Endothelial cell of umbilical vein (primary cell): Measurements from ENCODE around the gene COL6A3. TPM values are rescaled to one million over a fixed set of nuclear protein-coding genes. Genes with fewer than 3 reads are reported as not detected.

Source experiments
- BruUV-seq: library from RNA; stranded (reverse); fragments of 400-500 nt; replicated peaks from 2 replicates; lab custom pipeline; 2021; lab: Mats Ljungman, UMichigan
- CTCF ChIA-PET: fragments of 300-600, 350-600 bp; sonication (Branson Sonifier 250); formaldehyde crosslinking; loops from one replicate; lab custom pipeline; 2021; ENCODE audit warnings: antibody characterized with exemption, inconsistent platforms; lab: Charles Lee
- POLR2A ChIA-PET: fragments of 300-600, 350-600 bp; sonication (Branson Sonifier 250); formaldehyde crosslinking; loops from one replicate; lab custom pipeline; 2021; ENCODE audit warnings: antibody characterized with exemption, inconsistent platforms; lab: Charles Lee
- DNase-seq: peaks from one replicate; pipeline ENCODE4 v3.0.0-alpha.2; 2011; ENCODE audit warnings: low read depth, low spot score
- FAIRE-seq: peaks from 2 replicates; lab custom pipeline; 2011; peaks lifted over from hg19 to GRCh38; lab: Jason Lieb, UNC
- H2AFZ ChIP-seq: 2 replicates; pipeline ENCODE4 v1.6.0; 2012; ENCODE audit warnings: low read depth, low read length, control low read depth, inconsistent platforms
- H3K27ac ChIP-seq: 2 replicates; pipeline ENCODE4 v1.5.1; 2011; ENCODE audit warnings: low read depth, mild to moderate bottlenecking, control low read depth, low read length, moderate library complexity; ENCODE audit not compliant: insufficient read depth
- H3K27me3 ChIP-seq, 2 experiments: 2 replicates each; pipeline versions ENCODE4 v1.6.0 to v1.6.1; 2011; ENCODE audit warnings: low read length in 2 of 2, mixed read lengths in 1 of 2; ENCODE audit not compliant: control insufficient read depth in 2 of 2, insufficient read depth in 2 of 2
- H3K36me3 ChIP-seq, 2 experiments: 2 replicates in 1 of 2; 3 replicates in 1 of 2; pipeline ENCODE4 v1.5.1; 2011; ENCODE audit warnings: low read length in 2 of 2, mild to moderate bottlenecking in 1 of 2, moderate library complexity in 1 of 2; ENCODE audit not compliant: control insufficient read depth in 2 of 2, insufficient read depth in 2 of 2; ENCODE audit errors: extremely low read depth in 1 of 2
- H3K4me1 ChIP-seq: 3 replicates; pipeline ENCODE4 v1.5.1; 2011; ENCODE audit warnings: mild to moderate bottlenecking, low read length; ENCODE audit not compliant: control insufficient read depth, insufficient read depth; ENCODE audit errors: extremely low read depth
- H3K4me2 ChIP-seq: 2 replicates; pipeline ENCODE4 v1.6.1; 2011; ENCODE audit warnings: low read length, control low read depth, mixed read lengths; ENCODE audit not compliant: insufficient read depth
- H3K4me3 ChIP-seq, 3 experiments: fragments of 200-600 bp in 1 of 3; sonication (generic), shearing (Covaris generic) in 1 of 3; replicated peaks in 1 of 3; 2 replicates each; pipeline ENCODE4 v1.5.1; 2011 to 2016; ENCODE audit warnings: control low read depth in 3 of 3, low read length in 3 of 3, mild to moderate bottlenecking in 2 of 3, inconsistent platforms in 1 of 3, low read depth in 1 of 3, moderate library complexity in 1 of 3; ENCODE audit not compliant: insufficient read depth in 1 of 3
- H3K79me2 ChIP-seq: 2 replicates; pipeline ENCODE4 v1.6.0; 2012; ENCODE audit warnings: low read length, inconsistent platforms; ENCODE audit not compliant: control insufficient read depth, insufficient read depth
- H3K9ac ChIP-seq: replicated peaks from 2 replicates; pipeline ENCODE3; 2011; ENCODE audit warnings: low read length, control low read depth; ENCODE audit not compliant: insufficient read depth; ENCODE audit errors: extremely low read depth
- H3K9me1 ChIP-seq: replicated peaks from 3 replicates; pipeline ENCODE4 v1.6.0; 2011; ENCODE audit warnings: mild to moderate bottlenecking, low read length; ENCODE audit not compliant: control insufficient read depth, insufficient read depth; ENCODE audit errors: extremely low read depth
- H3K9me3 ChIP-seq: replicated peaks from 2 replicates; pipeline ENCODE4 v1.5.1; 2012; ENCODE audit warnings: low read length, inconsistent platforms; ENCODE audit not compliant: control insufficient read depth, insufficient read depth
- H4K20me1 ChIP-seq: replicated peaks from 2 replicates; pipeline ENCODE3; 2011; ENCODE audit warnings: mild to moderate bottlenecking, low read length; ENCODE audit not compliant: control insufficient read depth, insufficient read depth; ENCODE audit errors: extremely low read depth
- CTCF ChIP-seq, 2 donors: IDR thresholded peaks; 1 replicate in 1 of 2; 2 replicates in 1 of 2; pipeline ENCODE4 v1.5.1; 2011; ENCODE audit warnings: low read length in 2 of 2, mild to moderate bottlenecking in 2 of 2, moderate library complexity in 2 of 2, control low read depth in 1 of 2, inconsistent platforms in 1 of 2, low read depth in 1 of 2; ENCODE audit not compliant: insufficient read depth in 1 of 2; ENCODE audit errors: extremely low read depth in 1 of 2
- EZH2 ChIP-seq: IDR thresholded peaks from 2 replicates; pipeline ENCODE4 v1.6.1; 2012; ENCODE audit warnings: borderline replicate concordance, low read depth, mild to moderate bottlenecking, moderate library complexity, low read length, inconsistent platforms; ENCODE audit not compliant: severe bottlenecking
- FOS ChIP-seq: IDR thresholded peaks from 2 replicates; pipeline ENCODE4 v1.6.1; 2011; ENCODE audit warnings: mild to moderate bottlenecking, low read length, moderate library complexity, borderline replicate concordance; ENCODE audit not compliant: insufficient read depth
- GATA2 ChIP-seq: IDR thresholded peaks from 2 replicates; pipeline ENCODE4 v1.7.0; 2011; ENCODE audit warnings: low read depth, mild to moderate bottlenecking, moderate library complexity, mixed read lengths, low read length; ENCODE audit not compliant: insufficient read length, insufficient read depth
- JUN ChIP-seq: IDR thresholded peaks from 2 replicates; pipeline ENCODE4 v1.6.1; 2011; ENCODE audit warnings: borderline replicate concordance, low read depth; ENCODE audit not compliant: insufficient read length, insufficient read depth
- MAX ChIP-seq: IDR thresholded peaks from 2 replicates; pipeline ENCODE4 v1.6.1; 2011; ENCODE audit not compliant: insufficient read depth, insufficient read length
- MYC ChIP-seq: IDR thresholded peaks from one replicate; pipeline ENCODE4 v1.6.1; 2011; ENCODE audit warnings: mild to moderate bottlenecking, low read depth, low read length
- POLR2A ChIP-seq: IDR thresholded peaks from 2 replicates; pipeline ENCODE4 v1.6.1; 2012; ENCODE audit warnings: low read depth, mild to moderate bottlenecking, control low read depth, low read length
- POLR2AphosphoS5 ChIP-seq: IDR thresholded peaks from 2 replicates; pipeline ENCODE4 v1.6.1; 2012; ENCODE audit warnings: low read depth, mild to moderate bottlenecking, control low read depth, low read length, moderate library complexity; ENCODE audit not compliant: insufficient read depth
- dilution Hi-C: fragments of 300-500 bp; cut with MboI; formaldehyde crosslinking; loops from one replicate; pipeline ENCODE4 v1.15.0; 2019; ENCODE audit warnings: low sequenced_read_pairs; ENCODE audit not compliant: extremely low pct_ligation_motif_present
- intact Hi-C: fragments of 100-400 bp; cut with micrococcal nuclease; formaldehyde crosslinking; loops from one replicate; pipeline ENCODE4 v1.10.0; 2022
- polyA plus RNA-seq, 4 experiments: library from polyadenylated mRNA; depleted of rRNA in 3 of 4; stranded (reverse) in 3 of 4; unstranded in 1 of 4; fragments of >200 nt; gene quantifications; 2 replicates each; pipeline versions ENCODE4 v1.2.1 to v1.2.3, GENCODE V29; 2011 to 2012; ENCODE audit warnings: missing spikeins in 1 of 4
- total RNA-seq: library from RNA; stranded (reverse); gene quantifications from 2 replicates; pipeline ENCODE4 v1.2.3, GENCODE V29; 2021

COL6A3 gene
- total and polyA plus RNA-seq, 2 donors (not counting 3 experiments of a cell fraction or from before 2014, with no cell fraction given): 0.03 TPM; not detected in 1

- H3K27ac ChIP-seq: no peak overlapping the region
- no peak overlapping the region for H3K9ac ChIP-seq
- H3K4me3 ChIP-seq: no peak overlapping the region
- no peaks in the 10 kb centered on the region for H4K20me1 ChIP-seq
- no peaks in the 10 kb centered on the region for H3K4me1 ChIP-seq
- H3K36me3 ChIP-seq: no peaks in the 10 kb centered on the region
- H3K4me2 ChIP-seq: no peak overlapping the region
- no peaks in the 10 kb centered on the region for H3K79me2 ChIP-seq
- FAIRE-seq (no peak), DNase-seq (no peak)
- no TSS peak for BruUV-seq
- POLR2A ChIA-PET: no interaction called here
- CTCF ChIA-PET: interaction anchor here (5.8 to 7.3 kb wide), 2 partner anchors 13 to 241 kb away, joined by 60 to 109 read pairs; no protein-coding TSS in a partner anchor
- no peaks in the 10 kb centered on the region for H3K9me3 ChIP-seq
- no peaks in the 10 kb centered on the region for H3K9me1 ChIP-seq
- intact Hi-C loops: no loop called here
- H2AFZ ChIP-seq: no peak overlapping the region
- dilution Hi-C loops: no loop called here
- TF ChIP-seq CTCF (IDR thresholded peaks at IDR 0.05; ENCODE audit: extremely low read depth in 1 of 2, insufficient read depth in 1 of 2, low read depth in 1 of 2, low read length in 2 of 2) (no peak), POLR2AphosphoS5 (no peak), MYC (no peak), JUN (no peak), FOS (no peak), GATA2 (no peak), POLR2A (no peak), EZH2 (no peak), MAX (no peak)
- H3K27me3 ChIP-seq: peaks cover 15 to 30% of the 10 kb centered on the region in 2 experiments
Measured at GRCh38 chr2:237407700-237408099, 6.3 kb downstream of the COL6A3 start.
